ENCODE results near the gene CIDEC.

The CIDEC gene

DNA sequence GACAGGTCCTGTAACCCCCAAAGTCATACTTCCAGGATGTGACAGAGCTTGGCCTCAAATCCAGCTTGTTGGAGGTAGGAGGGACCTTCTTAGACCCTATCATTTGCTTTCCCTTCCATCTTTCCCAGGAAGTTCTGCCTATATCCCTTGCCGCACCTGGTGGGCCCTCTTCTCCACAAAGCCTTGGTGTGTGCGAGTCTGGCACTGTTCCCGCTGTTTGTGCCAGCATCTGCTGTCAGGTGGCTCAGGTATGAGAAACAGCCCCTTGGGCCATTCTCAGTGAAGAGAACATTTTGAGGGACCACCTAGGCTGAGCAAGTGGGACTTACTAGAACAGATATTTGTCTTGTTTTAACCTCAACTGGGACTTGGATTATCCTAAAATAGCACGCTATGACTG is 23.9 kb upstream of the CIDEC start:
- Histone ChIP-seq H3K36me3 (replicated peaks in 1 of 2; ENCODE audit: control insufficient read depth in 2 of 2, insufficient read depth in 2 of 2, low read length in 2 of 2) (no peaks in the 10 kb centered on the region), H4K91ac (ENCODE audit: low read depth, low read length, poor library complexity) (no peak overlapping the region), H3K18ac (ENCODE audit: low read length) (no peak overlapping the region), H3K79me1 (ENCODE audit: low read depth, low read length) (no peaks in the 10 kb centered on the region), H2BK15ac (ENCODE audit: low read length) (no peak overlapping the region), H2AK5ac (ENCODE audit: low read depth, low read length) (no peak overlapping the region), H3K14ac (ENCODE audit: low read length) (no peak overlapping the region), H3K4me3 (ENCODE audit: low read length in 2 of 2) (no peak overlapping the region), H4K8ac (ENCODE audit: low read depth, low read length) (no peak overlapping the region), H3K4me2 (ENCODE audit: insufficient read depth, low read length, poor library complexity, severe bottlenecking) (no peak overlapping the region), H3K9me3 (replicated peaks in 1 of 2; ENCODE audit: control insufficient read depth in 2 of 2, insufficient read depth in 1 of 2, low read depth in 1 of 2, low read length in 2 of 2) (no peaks in the 10 kb centered on the region), H2AFZ (ENCODE audit: low read length) (no peak overlapping the region), H3K27ac (replicated peaks; ENCODE audit: low read length) (no peak overlapping the region), H3K4me1 (ENCODE audit: control insufficient read depth in 2 of 2, insufficient read depth in 1 of 2, low read depth in 1 of 2, low read length in 2 of 2) (peaks cover 3 to 4% of the 10 kb centered on the region in 2 donors), H3K4ac (ENCODE audit: low read length) (no peak overlapping the region), H2BK5ac (ENCODE audit: low read length) (no peak overlapping the region), H3K23ac (ENCODE audit: low read depth, low read length, poor library complexity) (no peak overlapping the region), H2BK120ac (ENCODE audit: low read depth, low read length) (no peak overlapping the region), H3K9ac (ENCODE audit: low read depth, low read length, poor library complexity) (no peak overlapping the region), H3K27me3 (ENCODE audit: control insufficient read depth in 3 of 3, insufficient read depth in 3 of 3, low read depth in 1 of 3, low read length in 3 of 3) (peaks cover 0 to 4% (median 0%) of the 10 kb centered on the region in 3 experiments), H2BK12ac (ENCODE audit: low read length) (no peak overlapping the region)
- no CpG with 5 or more reads among the region's 4 CpGs for WGBS, 2 donors (ENCODE audit: extremely low coverage in 2 of 2, insufficient read length in 2 of 2, insufficient replicate concordance in 1 of 2)
- DNase-seq (ENCODE audit: low spot score), result no peak

- Histone ChIP-seq H3K4me2 (ENCODE audit: insufficient read depth, low read length, poor library complexity, severe bottlenecking) (no peak overlapping the region), H3K9ac (ENCODE audit: low read depth, low read length, poor library complexity) (no peak overlapping the region), H3K4ac (ENCODE audit: low read length) (no peak overlapping the region), H2BK15ac (ENCODE audit: low read length) (no peak overlapping the region), H3K18ac (ENCODE audit: low read length) (no peak overlapping the region), H3K4me3 (ENCODE audit: low read length in 2 of 2) (no peak overlapping the region), H2AK5ac (ENCODE audit: low read depth, low read length) (no peak overlapping the region), H3K36me3 (replicated peaks in 1 of 2; ENCODE audit: control insufficient read depth in 2 of 2, insufficient read depth in 2 of 2, low read length in 2 of 2) (no peaks in the 10 kb centered on the region), H3K4me1 (ENCODE audit: control insufficient read depth in 2 of 2, insufficient read depth in 1 of 2, low read depth in 1 of 2, low read length in 2 of 2) (peaks cover 3 to 4% of the 10 kb centered on the region in 2 donors), H3K9me3 (replicated peaks in 1 of 2; ENCODE audit: control insufficient read depth in 2 of 2, insufficient read depth in 1 of 2, low read depth in 1 of 2, low read length in 2 of 2) (no peaks in the 10 kb centered on the region), H3K14ac (ENCODE audit: low read length) (no peak overlapping the region), H3K79me1 (ENCODE audit: low read depth, low read length) (no peaks in the 10 kb centered on the region), H2AFZ (ENCODE audit: low read length) (peak overlapping the region; percentile 70), H2BK120ac (ENCODE audit: low read depth, low read length) (no peak overlapping the region), H3K27me3 (ENCODE audit: control insufficient read depth in 3 of 3, insufficient read depth in 3 of 3, low read depth in 1 of 3, low read length in 3 of 3) (peaks cover 0 to 4% (median 0%) of the 10 kb centered on the region in 3 experiments), H2BK12ac (ENCODE audit: low read length) (no peak overlapping the region), H3K23ac (ENCODE audit: low read depth, low read length, poor library complexity) (no peak overlapping the region), H4K91ac (ENCODE audit: low read depth, low read length, poor library complexity) (no peak overlapping the region), H4K8ac (ENCODE audit: low read depth, low read length) (no peak overlapping the region), H3K27ac (replicated peaks; ENCODE audit: low read length) (no peak overlapping the region), H2BK5ac (ENCODE audit: low read length) (no peak overlapping the region)
- no CpG with 5 or more reads among the region's 4 CpGs for WGBS, 2 donors (ENCODE audit: extremely low coverage in 2 of 2, insufficient read length in 2 of 2, insufficient replicate concordance in 1 of 2)
- no peak for DNase-seq (ENCODE audit: low spot score)
These were observed 23.2 kb upstream of the CIDEC start for GRCh38 chr3:9903238-9903624.

- peak within 1 kb of the TSS; percentile 26 for H3K9ac ChIP-seq (ENCODE audit: low read depth, low read length, poor library complexity)
- H3K14ac ChIP-seq (ENCODE audit: low read length), result no peak within 1 kb of the TSS
- WGBS, 2 donors (ENCODE audit: extremely low coverage in 2 of 2, insufficient read length in 2 of 2, insufficient replicate concordance in 1 of 2), result no CpG with 5 or more reads among the region's 13 CpGs
These were observed 22.6 kb upstream of the CIDEC start, which contains the start of gene IL17RE for GRCh38 chr3:9902372-9903237. IL17RE (plus strand) TSS chr3:9902848; CDS start chr3:9902933, 85 bp downstream.

GRCh38 chr3:9901967-9902366 is 21.9 kb upstream of the CIDEC start:
- Histone ChIP-seq H2BK120ac (ENCODE audit: low read depth, low read length) (no peak overlapping the region), H4K91ac (ENCODE audit: low read depth, low read length, poor library complexity) (no peak overlapping the region), H3K4ac (ENCODE audit: low read length) (no peak overlapping the region), H3K79me1 (ENCODE audit: low read depth, low read length) (no peaks in the 10 kb centered on the region), H3K9ac (ENCODE audit: low read depth, low read length, poor library complexity) (no peak overlapping the region), H3K4me3 (ENCODE audit: low read length in 2 of 2) (no peak overlapping the region), H3K14ac (ENCODE audit: low read length) (no peak overlapping the region), H3K9me3 (replicated peaks in 1 of 2; ENCODE audit: control insufficient read depth in 2 of 2, insufficient read depth in 1 of 2, low read depth in 1 of 2, low read length in 2 of 2) (no peaks in the 10 kb centered on the region), H3K23ac (ENCODE audit: low read depth, low read length, poor library complexity) (no peak overlapping the region), H2AK5ac (ENCODE audit: low read depth, low read length) (no peak overlapping the region), H3K4me2 (ENCODE audit: insufficient read depth, low read length, poor library complexity, severe bottlenecking) (no peak overlapping the region), H2BK15ac (ENCODE audit: low read length) (no peak overlapping the region), H3K18ac (ENCODE audit: low read length) (no peak overlapping the region), H4K8ac (ENCODE audit: low read depth, low read length) (no peak overlapping the region), H3K36me3 (replicated peaks in 1 of 2; ENCODE audit: control insufficient read depth in 2 of 2, insufficient read depth in 2 of 2, low read length in 2 of 2) (no peaks in the 10 kb centered on the region), H2BK5ac (ENCODE audit: low read length) (no peak overlapping the region), H3K27me3 (ENCODE audit: control insufficient read depth in 3 of 3, insufficient read depth in 3 of 3, low read depth in 1 of 3, low read length in 3 of 3) (no peaks in the 10 kb centered on the region), H2BK12ac (ENCODE audit: low read length) (no peak overlapping the region), H3K4me1 (ENCODE audit: control insufficient read depth in 2 of 2, insufficient read depth in 1 of 2, low read depth in 1 of 2, low read length in 2 of 2) (peaks cover 3 to 4% of the 10 kb centered on the region in 2 donors), H3K27ac (replicated peaks; ENCODE audit: low read length) (no peak overlapping the region), H2AFZ (ENCODE audit: low read length) (no peak overlapping the region)
- WGBS, 2 donors (ENCODE audit: extremely low coverage in 2 of 2, insufficient read length in 2 of 2, insufficient replicate concordance in 1 of 2), result no CpG with 5 or more reads among the region's 5 CpGs
- DNase-seq (ENCODE audit: low spot score), result no peak

More at GRCh38 chr3:9902372-9903237, 22.6 kb upstream of the CIDEC start, which contains the start of gene IL17RE:
- H4K8ac ChIP-seq (ENCODE audit: low read depth, low read length), result no peak within 1 kb of the TSS
- H3K4me3 ChIP-seq (ENCODE audit: low read length in 2 of 2), result no peak within 1 kb of the TSS
- H2BK15ac ChIP-seq (ENCODE audit: low read length), result no peak within 1 kb of the TSS
- H2BK12ac ChIP-seq (ENCODE audit: low read length), result no peak within 1 kb of the TSS
- H4K91ac ChIP-seq (ENCODE audit: low read depth, low read length, poor library complexity), result no peak within 1 kb of the TSS
- peak within 1 kb of the TSS; percentile 56 for H3K18ac ChIP-seq (ENCODE audit: low read length)
- no peak within 1 kb of the TSS for H2BK120ac ChIP-seq (ENCODE audit: low read depth, low read length)
- H3K4ac ChIP-seq (ENCODE audit: low read length), result no peak within 1 kb of the TSS
- no peak within 1 kb of the TSS for H2BK5ac ChIP-seq (ENCODE audit: low read length)
- H3K79me1 ChIP-seq (ENCODE audit: low read depth, low read length), result no peaks in the 10 kb centered on the region
- H2AK5ac ChIP-seq (ENCODE audit: low read depth, low read length), result no peak within 1 kb of the TSS
- no peaks in the 10 kb centered on the region for H3K9me3 ChIP-seq (replicated peaks in 1 of 2; ENCODE audit: control insufficient read depth in 2 of 2, insufficient read depth in 1 of 2, low read depth in 1 of 2, low read length in 2 of 2)
- H3K4me2 ChIP-seq (ENCODE audit: insufficient read depth, low read length, poor library complexity, severe bottlenecking), result no peak within 1 kb of the TSS
- H3K27me3 ChIP-seq (ENCODE audit: control insufficient read depth in 3 of 3, insufficient read depth in 3 of 3, low read depth in 1 of 3, low read length in 3 of 3), result no peaks in the 10 kb centered on the region
- peaks cover 3 to 4% of the 10 kb centered on the region in 2 donors for H3K4me1 ChIP-seq (ENCODE audit: control insufficient read depth in 2 of 2, insufficient read depth in 1 of 2, low read depth in 1 of 2, low read length in 2 of 2)
- peak within 1 kb of the TSS; percentile 70 for H2AFZ ChIP-seq (ENCODE audit: low read length)
- DNase-seq (ENCODE audit: low spot score), result no peak
- H3K23ac ChIP-seq (ENCODE audit: low read depth, low read length, poor library complexity), result peak within 1 kb of the TSS; percentile 32
- no peaks in the 10 kb centered on the region for H3K36me3 ChIP-seq (replicated peaks in 1 of 2; ENCODE audit: control insufficient read depth in 2 of 2, insufficient read depth in 2 of 2, low read length in 2 of 2)
- H3K27ac ChIP-seq (replicated peaks; ENCODE audit: low read length), result no peak within 1 kb of the TSS

All from neuronal stem cell (in vitro differentiated cells).